ENCODE measurements around the gene HYAL1.
"Not testable (repeated sequence)": the region's sequence is repeated elsewhere in the genome, so short reads cannot be mapped to it uniquely, and the experiment has no call there.

HYAL1 gene

DNA sequence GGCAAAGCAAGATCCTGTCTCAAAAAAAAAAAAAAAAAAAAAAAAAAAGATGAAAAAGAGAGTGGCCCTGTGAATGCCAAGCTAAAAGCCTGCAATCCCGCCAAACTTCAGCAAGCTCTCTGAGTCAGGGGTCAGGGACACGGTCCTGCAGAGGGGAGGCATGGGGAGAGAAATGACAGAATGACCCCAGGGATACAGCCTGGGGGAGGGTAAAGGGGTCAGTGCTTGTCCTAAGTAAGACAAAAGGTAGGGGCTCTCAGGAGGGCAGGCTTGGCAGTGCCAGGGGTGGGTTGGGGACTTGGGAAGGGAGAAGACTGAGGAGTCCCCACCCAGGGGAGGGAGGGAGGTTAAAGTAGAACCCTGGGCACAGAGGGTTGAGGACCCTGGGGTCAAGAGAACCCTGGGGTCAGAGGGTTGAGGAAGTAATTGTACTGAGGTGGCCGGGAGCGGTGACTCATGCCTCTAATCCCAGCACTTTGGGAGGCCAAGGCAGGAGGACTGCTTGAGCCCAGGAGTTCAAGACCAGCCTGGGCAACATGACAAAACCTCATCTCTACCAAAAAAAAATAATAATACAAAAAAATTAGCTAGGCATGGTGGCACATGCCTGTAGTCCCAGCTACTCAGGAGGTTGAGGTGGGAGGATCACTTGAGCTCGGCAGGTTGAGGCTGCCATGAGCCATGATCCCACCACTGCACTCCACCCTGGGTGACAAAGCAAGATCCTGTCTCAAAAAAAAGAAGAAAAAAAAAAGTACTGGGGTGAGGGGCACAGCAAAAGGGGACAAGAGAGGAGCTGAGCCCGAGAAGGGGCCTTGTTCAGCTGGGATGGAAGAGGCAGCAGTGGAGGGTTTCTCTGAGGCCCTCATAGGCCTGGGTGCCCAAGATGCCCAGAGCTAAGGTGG lies 39.6 kb downstream of the HYAL1 start:
- Mint-ChIP-seq H3K27me3 (ENCODE audit: low read depth) (peaks cover 14% of the 10 kb centered on the region), H3K27ac (no peak overlapping the region), H3K36me3 (ENCODE audit: low read depth) (peaks cover 5% of the 10 kb centered on the region), H3K4me1 (ENCODE audit: low read depth) (peaks cover 4% of the 10 kb centered on the region), H3K4me3 (no peak overlapping the region), H3K9me3 (no peaks in the 10 kb centered on the region)
- no peak for DNase-seq (ENCODE audit: low spot score)

DNA sequence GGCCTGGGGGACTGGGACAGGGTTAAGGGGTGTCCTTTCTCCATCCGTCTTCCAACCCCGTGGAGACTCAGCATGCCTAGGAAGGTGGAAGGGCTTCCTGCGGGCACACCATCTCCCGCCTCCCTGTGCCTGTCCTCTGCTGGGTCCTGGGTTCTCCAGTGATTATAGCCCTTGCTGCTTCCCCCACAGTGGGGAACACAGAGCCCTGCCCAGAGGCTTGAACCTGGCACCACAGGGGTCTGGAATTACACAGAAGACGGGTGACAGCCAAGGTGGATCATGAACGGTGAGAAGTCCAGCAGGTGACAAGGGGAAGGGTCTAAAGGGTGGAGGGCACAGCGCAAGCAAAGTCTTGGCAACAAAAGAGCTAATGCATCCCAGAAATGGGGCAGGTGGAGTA lies 40.6 kb downstream of the HYAL1 start:
- H3K27ac Mint-ChIP-seq, result no peak overlapping the region
- H3K4me1 Mint-ChIP-seq (ENCODE audit: low read depth), result peaks cover 4% of the 10 kb centered on the region
- peaks cover 9% of the 10 kb centered on the region for H3K36me3 Mint-ChIP-seq (ENCODE audit: low read depth)
- no peak for DNase-seq (ENCODE audit: low spot score)
- peaks cover 7% of the 10 kb centered on the region for H3K27me3 Mint-ChIP-seq (ENCODE audit: low read depth)
- no peaks in the 10 kb centered on the region for H3K9me3 Mint-ChIP-seq
- no peak overlapping the region for H3K4me3 Mint-ChIP-seq

DNA sequence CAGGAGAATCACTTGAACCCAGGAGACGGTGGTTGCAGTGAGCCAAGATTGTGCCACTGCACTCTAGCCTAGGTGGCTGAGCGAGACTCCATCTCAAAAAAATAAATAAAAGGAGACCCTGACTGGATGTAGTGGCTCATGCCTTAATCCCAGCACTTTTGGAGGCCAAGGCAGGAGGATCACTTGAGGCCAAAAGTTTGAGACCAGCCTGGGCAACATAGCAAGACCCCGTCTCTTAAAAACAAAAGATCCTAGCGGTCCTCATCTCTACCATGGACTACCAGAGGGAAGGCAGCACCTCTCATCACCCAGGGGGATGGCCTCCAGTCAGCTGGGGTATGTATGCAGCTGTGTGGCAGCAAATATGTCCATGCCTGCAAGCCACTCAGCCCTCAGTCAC lies 41.2 kb downstream of the HYAL1 start:
- DNase-seq (ENCODE audit: low spot score); H3K27me3 Mint-ChIP-seq (ENCODE audit: low read depth); H3K4me3 Mint-ChIP-seq; H3K27ac Mint-ChIP-seq; H3K4me1 Mint-ChIP-seq (ENCODE audit: low read depth); H3K9me3 Mint-ChIP-seq: not testable (repeated sequence)
- H3K36me3 Mint-ChIP-seq (ENCODE audit: low read depth), result peaks cover 15% of the 10 kb centered on the region

DNA sequence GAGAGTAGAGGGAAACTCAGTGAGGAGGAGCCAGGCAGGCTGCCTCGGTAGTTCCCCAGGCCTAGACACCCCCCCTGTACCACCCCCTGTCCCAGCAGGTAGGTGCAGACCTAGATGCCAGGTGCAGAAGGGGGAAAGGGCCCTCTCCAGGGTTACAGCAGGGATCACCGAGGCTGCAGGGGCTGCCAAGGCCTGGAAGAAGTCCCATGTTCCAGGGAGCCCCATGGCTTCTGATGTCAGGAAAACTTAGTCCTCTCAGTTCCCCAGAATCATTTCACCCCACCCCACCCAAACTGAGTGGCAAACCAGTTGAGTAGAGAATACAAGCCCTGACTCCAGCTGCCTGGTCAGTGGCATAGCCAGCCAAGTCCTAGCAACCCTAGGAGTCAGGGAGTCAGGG lies 41.9 kb downstream of the HYAL1 start:
- peaks cover 6% of the 10 kb centered on the region for H3K4me1 Mint-ChIP-seq (ENCODE audit: low read depth)
- no peaks in the 10 kb centered on the region for H3K9me3 Mint-ChIP-seq
- no peak for DNase-seq (ENCODE audit: low spot score)
- H3K4me3 Mint-ChIP-seq, result peak overlapping the region; percentile 36
- peaks cover 5% of the 10 kb centered on the region for H3K27me3 Mint-ChIP-seq (ENCODE audit: low read depth)
- H3K27ac Mint-ChIP-seq, result no peak overlapping the region
- H3K36me3 Mint-ChIP-seq (ENCODE audit: low read depth), result peaks cover 21% of the 10 kb centered on the region

DNA sequence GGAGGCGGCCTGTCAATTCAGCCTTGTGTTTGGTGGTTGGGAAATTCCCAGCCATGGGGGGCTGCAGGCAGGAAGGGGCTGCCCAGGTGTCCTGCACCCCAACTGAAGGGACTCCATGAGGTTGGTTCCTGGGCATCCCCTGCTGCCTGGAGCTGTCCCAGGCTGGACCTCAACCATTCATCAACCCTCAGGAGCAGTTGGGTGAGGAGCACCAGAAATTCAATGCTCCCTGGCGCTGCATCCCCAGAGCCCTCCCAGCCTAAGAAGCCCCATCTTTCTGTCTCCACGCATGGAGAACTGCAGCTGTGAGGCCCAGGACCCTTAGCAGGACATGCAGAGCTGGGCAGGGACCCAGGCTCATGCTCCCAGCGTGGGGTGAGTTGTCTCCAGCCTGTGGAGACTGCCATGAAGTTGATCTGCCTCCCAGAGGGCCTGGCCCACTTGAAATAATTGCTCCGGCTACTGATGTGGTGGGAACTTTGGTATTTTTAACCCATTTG lies 42.4 kb downstream of the HYAL1 start:
- Mint-ChIP-seq H3K4me1 (ENCODE audit: low read depth) (peaks cover 6% of the 10 kb centered on the region), H3K36me3 (ENCODE audit: low read depth) (peaks cover 26% of the 10 kb centered on the region), H3K27ac (no peak overlapping the region), H3K27me3 (ENCODE audit: low read depth) (peaks cover 3% of the 10 kb centered on the region), H3K9me3 (no peaks in the 10 kb centered on the region), H3K4me3 (peak overlapping the region; percentile 54)
- DNase-seq (ENCODE audit: low spot score), result no peak

GRCh38 chr3:50260027-50260941 lies 43.1 kb downstream of the HYAL1 start:
- Mint-ChIP-seq H3K9me3 (no peaks in the 10 kb centered on the region), H3K4me1 (ENCODE audit: low read depth) (peaks cover 6% of the 10 kb centered on the region), H3K27me3 (ENCODE audit: low read depth) (no peaks in the 10 kb centered on the region), H3K36me3 (ENCODE audit: low read depth) (peaks cover 26% of the 10 kb centered on the region), H3K27ac (peak overlapping the region; percentile 84), H3K4me3 (peak overlapping the region; percentile 69)
- peak; percentile 91 for DNase-seq (ENCODE audit: low spot score)

GRCh38 chr3:50259432-50260026 lies 43.8 kb downstream of the HYAL1 start:
- no peak for DNase-seq (ENCODE audit: low spot score)
- Mint-ChIP-seq H3K27ac (peak overlapping the region; percentile 84), H3K4me1 (ENCODE audit: low read depth) (peaks cover 6% of the 10 kb centered on the region), H3K4me3 (peak overlapping the region; percentile 69), H3K36me3 (ENCODE audit: low read depth) (peaks cover 28% of the 10 kb centered on the region), H3K9me3 (no peaks in the 10 kb centered on the region), H3K27me3 (ENCODE audit: low read depth) (no peaks in the 10 kb centered on the region)

DNA sequence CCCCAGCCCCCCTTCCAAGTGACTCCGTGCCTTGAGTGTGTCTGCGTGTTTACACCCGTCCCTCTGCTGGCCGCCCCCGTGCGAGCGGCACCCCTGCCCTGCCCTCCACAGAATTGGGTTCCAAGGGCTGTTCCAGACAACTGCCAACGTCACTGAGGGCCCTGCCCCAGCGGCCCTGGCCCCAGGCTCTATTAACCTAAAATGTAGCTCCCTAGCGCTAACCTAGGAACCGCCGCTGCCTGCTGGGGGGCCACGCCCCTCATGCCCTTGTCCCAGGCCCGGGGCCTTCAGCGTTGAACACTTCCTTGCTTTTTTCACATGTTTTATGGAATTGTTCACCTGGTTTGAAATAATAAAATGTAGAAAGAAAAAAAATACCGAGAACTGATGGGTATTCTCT lies 44.4 kb downstream of the HYAL1 start:
- H3K36me3 Mint-ChIP-seq (ENCODE audit: low read depth), result peaks cover 33% of the 10 kb centered on the region
- DNase-seq (ENCODE audit: low spot score), result no peak
- no peaks in the 10 kb centered on the region for H3K27me3 Mint-ChIP-seq (ENCODE audit: low read depth)
- H3K9me3 Mint-ChIP-seq, result no peaks in the 10 kb centered on the region
- peaks cover 6% of the 10 kb centered on the region for H3K4me1 Mint-ChIP-seq (ENCODE audit: low read depth)
- H3K27ac Mint-ChIP-seq, result peak overlapping the region; percentile 49
- H3K4me3 Mint-ChIP-seq, result no peak overlapping the region

DNA sequence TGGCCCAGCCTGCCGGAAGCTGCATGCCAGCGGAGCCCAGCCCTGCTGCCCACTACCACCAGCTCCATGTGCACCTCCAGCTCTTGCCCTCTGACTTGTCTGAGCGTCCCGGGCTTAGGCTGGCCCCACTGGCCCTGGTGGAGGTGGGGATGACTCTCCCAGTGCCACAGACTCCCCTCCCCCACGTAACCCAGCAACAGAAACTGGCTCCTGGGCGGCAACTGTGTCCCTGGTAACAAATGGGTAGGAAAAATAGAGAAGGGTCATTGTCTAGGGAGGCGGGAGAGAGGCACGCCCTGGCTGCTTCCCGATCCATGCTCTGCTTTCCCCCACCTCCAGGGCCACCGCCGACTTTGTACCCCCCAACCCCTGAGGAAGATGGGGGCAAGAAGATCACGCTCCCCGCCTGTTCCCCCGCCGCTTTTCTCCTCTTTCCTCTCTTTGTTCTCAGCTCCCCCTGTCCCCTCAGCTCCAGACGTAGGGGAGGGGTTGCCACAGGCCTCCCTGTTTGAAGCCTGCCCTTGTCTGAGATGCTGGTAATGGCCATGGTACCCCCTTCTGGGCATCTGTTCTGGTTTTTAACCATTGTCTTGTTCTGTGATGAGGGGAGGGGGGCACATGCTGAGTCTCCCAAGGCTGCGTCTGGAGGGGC lies 45.2 kb downstream of the HYAL1 start:
- H3K36me3 Mint-ChIP-seq (ENCODE audit: low read depth), result peaks cover 40% of the 10 kb centered on the region
- H3K9me3 Mint-ChIP-seq, result no peaks in the 10 kb centered on the region
- no peaks in the 10 kb centered on the region for H3K27me3 Mint-ChIP-seq (ENCODE audit: low read depth)
- H3K27ac Mint-ChIP-seq, result peak overlapping the region; percentile 10
- no peak overlapping the region for H3K4me3 Mint-ChIP-seq
- no peak for DNase-seq (ENCODE audit: low spot score)
- peaks cover 6% of the 10 kb centered on the region for H3K4me1 Mint-ChIP-seq (ENCODE audit: low read depth)

- peaks cover 6% of the 10 kb centered on the region for H3K4me1 Mint-ChIP-seq (ENCODE audit: low read depth)
- DNase-seq (ENCODE audit: low spot score), result no peak
- peaks cover 41% of the 10 kb centered on the region for H3K36me3 Mint-ChIP-seq (ENCODE audit: low read depth)
- no peaks in the 10 kb centered on the region for H3K27me3 Mint-ChIP-seq (ENCODE audit: low read depth)
- no peak overlapping the region for H3K27ac Mint-ChIP-seq
- H3K4me3 Mint-ChIP-seq, result no peak overlapping the region
- no peaks in the 10 kb centered on the region for H3K9me3 Mint-ChIP-seq
Observed at GRCh38 chr3:50256978-50257890, 46.1 kb downstream of the HYAL1 start.

GRCh38 chr3:50255251-50255615 lies 48.1 kb downstream of the HYAL1 start:
- DNase-seq (ENCODE audit: low spot score), result no peak
- Mint-ChIP-seq H3K36me3 (ENCODE audit: low read depth) (peaks cover 48% of the 10 kb centered on the region), H3K27me3 (ENCODE audit: low read depth) (no peaks in the 10 kb centered on the region), H3K4me3 (no peak overlapping the region), H3K27ac (no peak overlapping the region), H3K4me1 (ENCODE audit: low read depth) (peaks cover 12% of the 10 kb centered on the region), H3K9me3 (no peaks in the 10 kb centered on the region)

- Mint-ChIP-seq H3K27ac (no peak overlapping the region), H3K27me3 (ENCODE audit: low read depth) (no peaks in the 10 kb centered on the region), H3K36me3 (ENCODE audit: low read depth) (peaks cover 51% of the 10 kb centered on the region), H3K4me3 (no peak overlapping the region), H3K4me1 (ENCODE audit: low read depth) (peaks cover 13% of the 10 kb centered on the region), H3K9me3 (no peaks in the 10 kb centered on the region)
- DNase-seq (ENCODE audit: low spot score), result no peak
Observed at GRCh38 chr3:50254577-50255250, 48.7 kb downstream of the HYAL1 start.

All from T-helper 2 cell treated with Interferon-gamma antibody and Interleukin-4, amounts not matched to agents 5 μg/mL and 100 μg/mL, for 36 hours (primary cell).